ENCODE measurements around the gene PHF20.
"Not testable (repeated sequence)": the region's sequence is repeated elsewhere in the genome, so short reads cannot be mapped to it uniquely, and the experiment has no call there.

PHF20 gene

GRCh38 chr20:35975576-35976373 is 204.0 kb downstream of the PHF20 start:
- DNase-seq (ENCODE audit: low read depth in 2 of 2) = no peak

GRCh38 chr20:35978041-35978513 is 206.3 kb downstream of the PHF20 start:
- no peak for DNase-seq (ENCODE audit: low read depth in 2 of 2)

- no peak for DNase-seq (ENCODE audit: low read depth in 2 of 2)
Observed at GRCh38 chr20:35979544-35979943, 207.7 kb downstream of the PHF20 start.

GRCh38 chr20:35981969-35982368 is 210.2 kb downstream of the PHF20 start:
- no peak for DNase-seq (ENCODE audit: low read depth in 2 of 2)

GRCh38 chr20:35984382-35984781 is 212.6 kb downstream of the PHF20 start:
- DNase-seq (ENCODE audit: low read depth in 2 of 2) = no peak

- DNase-seq (ENCODE audit: low read depth in 2 of 2) = no peak
Observed at GRCh38 chr20:35985806-35986205, 214.0 kb downstream of the PHF20 start.

- DNase-seq (ENCODE audit: low read depth in 2 of 2) = no peak
Observed at GRCh38 chr20:35988910-35989463, 217.2 kb downstream of the PHF20 start.

GRCh38 chr20:35991142-35991771 is 219.4 kb downstream of the PHF20 start:
- DNase-seq (ENCODE audit: low read depth in 2 of 2) = no peak

GRCh38 chr20:35992713-35993335 is 221.0 kb downstream of the PHF20 start:
- peak; percentile 6 to 29 for DNase-seq (ENCODE audit: low read depth in 2 of 2)

GRCh38 chr20:35994994-35995453 is 223.2 kb downstream of the PHF20 start:
- DNase-seq (ENCODE audit: low read depth in 2 of 2) = peak; percentile 63 to 67

- not testable (repeated sequence) for DNase-seq (ENCODE audit: low read depth in 2 of 2)
Observed at GRCh38 chr20:35996492-35996891, 224.7 kb downstream of the PHF20 start.
